Measurements from ENCODE around the gene MAMDC4. TPM values are rescaled to one million over a fixed set of nuclear protein-coding genes. Genes with fewer than 3 reads are reported as not detected.
"Not testable (repeated sequence)": the region's sequence is repeated elsewhere in the genome, so short reads cannot be mapped to it uniquely, and the experiment has no call there.

MAMDC4 gene
- total and polyA plus RNA-seq, 9 donors: 2.7 to 33.5 (median 5.6) TPM

GRCh38 chr9:136880651-136881050 lies 28.5 kb downstream of the MAMDC4 start:
- Histone ChIP-seq H3K27ac (ENCODE audit: low read length) (no peak overlapping the region), H3K27me3 (ENCODE audit: control insufficient read depth, insufficient read depth, low read length) (no peaks in the 10 kb centered on the region), H3K4me1 (ENCODE audit: control insufficient read depth, insufficient read depth, low read length) (no peaks in the 10 kb centered on the region), H3K4me3 (ENCODE audit: low read length) (no peak overlapping the region), H3K36me3 (ENCODE audit: control insufficient read depth, insufficient read depth, low read length) (no peaks in the 10 kb centered on the region), H3K9me3 (replicated peaks; ENCODE audit: control insufficient read depth, low read depth, low read length) (no peaks in the 10 kb centered on the region)
- no peak for DNase-seq
- 78% methylated on average over 6 of the region's 11 CpGs for WGBS (ENCODE audit: insufficient coverage)

GRCh38 chr9:136881691-136882108 lies 29.6 kb downstream of the MAMDC4 start:
- Histone ChIP-seq H3K27me3 (ENCODE audit: control insufficient read depth, insufficient read depth, low read length) (no peaks in the 10 kb centered on the region), H3K9me3 (replicated peaks; ENCODE audit: control insufficient read depth, low read depth, low read length) (no peaks in the 10 kb centered on the region), H3K27ac (ENCODE audit: low read length) (no peak overlapping the region), H3K36me3 (ENCODE audit: control insufficient read depth, insufficient read depth, low read length) (no peaks in the 10 kb centered on the region), H3K4me1 (ENCODE audit: control insufficient read depth, insufficient read depth, low read length) (no peaks in the 10 kb centered on the region), H3K4me3 (ENCODE audit: low read length) (no peak overlapping the region)
- no peak for DNase-seq
- 25% methylated on average over 8 of the region's 9 CpGs for WGBS (ENCODE audit: insufficient coverage)

- H3K4me3 ChIP-seq (ENCODE audit: low read length): no peak overlapping the region
- peaks cover 5% of the 10 kb centered on the region for H3K4me1 ChIP-seq (ENCODE audit: control insufficient read depth, insufficient read depth, low read length)
- no peaks in the 10 kb centered on the region for H3K9me3 ChIP-seq (replicated peaks; ENCODE audit: control insufficient read depth, low read depth, low read length)
- no peak for DNase-seq
- H3K27me3 ChIP-seq (ENCODE audit: control insufficient read depth, insufficient read depth, low read length): no peaks in the 10 kb centered on the region
- H3K27ac ChIP-seq (ENCODE audit: low read length): no peak overlapping the region
- H3K36me3 ChIP-seq (ENCODE audit: control insufficient read depth, insufficient read depth, low read length): no peaks in the 10 kb centered on the region
- WGBS (ENCODE audit: insufficient coverage): 69% methylated on average over 18 of the region's 19 CpGs
Measured at GRCh38 chr9:136882109-136882946, 30.2 kb downstream of the MAMDC4 start.

- H3K27ac ChIP-seq (ENCODE audit: low read length); H3K9me3 ChIP-seq (replicated peaks; ENCODE audit: control insufficient read depth, low read depth, low read length); H3K4me1 ChIP-seq (ENCODE audit: control insufficient read depth, insufficient read depth, low read length); DNase-seq; H3K27me3 ChIP-seq (ENCODE audit: control insufficient read depth, insufficient read depth, low read length); H3K36me3 ChIP-seq (ENCODE audit: control insufficient read depth, insufficient read depth, low read length); H3K4me3 ChIP-seq (ENCODE audit: low read length): not testable (repeated sequence)
- WGBS (ENCODE audit: insufficient coverage): 85% methylated on average over 8 of the region's 9 CpGs
Measured at GRCh38 chr9:136882947-136883283, 30.8 kb downstream of the MAMDC4 start.

- H3K4me1 ChIP-seq (ENCODE audit: control insufficient read depth, insufficient read depth, low read length); H3K27me3 ChIP-seq (ENCODE audit: control insufficient read depth, insufficient read depth, low read length); DNase-seq; H3K27ac ChIP-seq (ENCODE audit: low read length); H3K4me3 ChIP-seq (ENCODE audit: low read length); H3K9me3 ChIP-seq (replicated peaks; ENCODE audit: control insufficient read depth, low read depth, low read length); H3K36me3 ChIP-seq (ENCODE audit: control insufficient read depth, insufficient read depth, low read length): not testable (repeated sequence)
- 92% methylated on average over 8 of the region's 10 CpGs for WGBS (ENCODE audit: insufficient coverage)
Measured at GRCh38 chr9:136883670-136884069, 31.5 kb downstream of the MAMDC4 start.

- H3K27ac ChIP-seq (ENCODE audit: low read length): peak within 1 kb of the TSS; percentile 51
- peak within 1 kb of the TSS; percentile 86 for H3K4me3 ChIP-seq (ENCODE audit: low read length)
- under 1% methylated on average over 88 of the region's 88 CpGs for WGBS (ENCODE audit: insufficient coverage)
- no peaks in the 10 kb centered on the region for H3K36me3 ChIP-seq (ENCODE audit: control insufficient read depth, insufficient read depth, low read length)
- no peaks in the 10 kb centered on the region for H3K27me3 ChIP-seq (ENCODE audit: control insufficient read depth, insufficient read depth, low read length)
- no peaks in the 10 kb centered on the region for H3K9me3 ChIP-seq (replicated peaks; ENCODE audit: control insufficient read depth, low read depth, low read length)
- peak; percentile 99 for DNase-seq
- peaks cover 7% of the 10 kb centered on the region for H3K4me1 ChIP-seq (ENCODE audit: control insufficient read depth, insufficient read depth, low read length)
Measured at GRCh38 chr9:136885950-136886578, 33.9 kb downstream of the MAMDC4 start, which contains the start of gene TRAF2. Gene TRAF2, plus strand, starts transcription at chr9:136886516. Its CDS starts 12,225 bp downstream, at chr9:136898741.

GRCh38 chr9:136886610-136887597 lies 34.8 kb downstream of the MAMDC4 start:
- peak; percentile 37 for DNase-seq
- peak overlapping the region; percentile 86 for H3K4me3 ChIP-seq (ENCODE audit: low read length)
- H3K4me1 ChIP-seq (ENCODE audit: control insufficient read depth, insufficient read depth, low read length): peaks cover 7% of the 10 kb centered on the region
- peak overlapping the region; percentile 51 for H3K27ac ChIP-seq (ENCODE audit: low read length)
- 1% methylated on average over 76 of the region's 76 CpGs for WGBS (ENCODE audit: insufficient coverage)
- no peaks in the 10 kb centered on the region for H3K9me3 ChIP-seq (replicated peaks; ENCODE audit: control insufficient read depth, low read depth, low read length)
- no peaks in the 10 kb centered on the region for H3K27me3 ChIP-seq (ENCODE audit: control insufficient read depth, insufficient read depth, low read length)
- H3K36me3 ChIP-seq (ENCODE audit: control insufficient read depth, insufficient read depth, low read length): no peaks in the 10 kb centered on the region

GRCh38 chr9:136888454-136888853 lies 36.3 kb downstream of the MAMDC4 start:
- WGBS (ENCODE audit: insufficient coverage): 93% methylated on average over 6 of the region's 8 CpGs
- H3K9me3 ChIP-seq (replicated peaks; ENCODE audit: control insufficient read depth, low read depth, low read length): no peaks in the 10 kb centered on the region
- no peak for DNase-seq

GRCh38 chr9:136889858-136890257 lies 37.7 kb downstream of the MAMDC4 start:
- Histone ChIP-seq H3K9me3 (replicated peaks; ENCODE audit: control insufficient read depth, low read depth, low read length) (no peaks in the 10 kb centered on the region), H3K4me3 (ENCODE audit: low read length) (no peak overlapping the region), H3K27ac (ENCODE audit: low read length) (no peak overlapping the region), H3K27me3 (ENCODE audit: control insufficient read depth, insufficient read depth, low read length) (no peaks in the 10 kb centered on the region), H3K36me3 (ENCODE audit: control insufficient read depth, insufficient read depth, low read length) (peaks cover 2% of the 10 kb centered on the region), H3K4me1 (ENCODE audit: control insufficient read depth, insufficient read depth, low read length) (peaks cover 7% of the 10 kb centered on the region)
- WGBS (ENCODE audit: insufficient coverage): 94% methylated on average over 41 of the region's 42 CpGs
- DNase-seq: no peak

More at GRCh38 chr9:136888454-136888853, 36.3 kb downstream of the MAMDC4 start:
- Histone ChIP-seq H3K36me3 (ENCODE audit: control insufficient read depth, insufficient read depth, low read length) (no peaks in the 10 kb centered on the region), H3K27me3 (ENCODE audit: control insufficient read depth, insufficient read depth, low read length) (no peaks in the 10 kb centered on the region), H3K4me1 (ENCODE audit: control insufficient read depth, insufficient read depth, low read length) (peaks cover 7% of the 10 kb centered on the region), H3K4me3 (ENCODE audit: low read length) (no peak overlapping the region), H3K27ac (ENCODE audit: low read length) (no peak overlapping the region)
